GM21717 (cell line): ENCODE measurements around the gene TBC1D2B.

Source experiments
- ATAC-seq: cut with Tn5 transposase; IDR thresholded peaks from one replicate; pipeline ENCODE4 v1.9.1; 2021; ENCODE audit warnings: mild to moderate bottlenecking, moderate library complexity; ENCODE audit not compliant: unreplicated experiment

The TBC1D2B gene

DNA sequence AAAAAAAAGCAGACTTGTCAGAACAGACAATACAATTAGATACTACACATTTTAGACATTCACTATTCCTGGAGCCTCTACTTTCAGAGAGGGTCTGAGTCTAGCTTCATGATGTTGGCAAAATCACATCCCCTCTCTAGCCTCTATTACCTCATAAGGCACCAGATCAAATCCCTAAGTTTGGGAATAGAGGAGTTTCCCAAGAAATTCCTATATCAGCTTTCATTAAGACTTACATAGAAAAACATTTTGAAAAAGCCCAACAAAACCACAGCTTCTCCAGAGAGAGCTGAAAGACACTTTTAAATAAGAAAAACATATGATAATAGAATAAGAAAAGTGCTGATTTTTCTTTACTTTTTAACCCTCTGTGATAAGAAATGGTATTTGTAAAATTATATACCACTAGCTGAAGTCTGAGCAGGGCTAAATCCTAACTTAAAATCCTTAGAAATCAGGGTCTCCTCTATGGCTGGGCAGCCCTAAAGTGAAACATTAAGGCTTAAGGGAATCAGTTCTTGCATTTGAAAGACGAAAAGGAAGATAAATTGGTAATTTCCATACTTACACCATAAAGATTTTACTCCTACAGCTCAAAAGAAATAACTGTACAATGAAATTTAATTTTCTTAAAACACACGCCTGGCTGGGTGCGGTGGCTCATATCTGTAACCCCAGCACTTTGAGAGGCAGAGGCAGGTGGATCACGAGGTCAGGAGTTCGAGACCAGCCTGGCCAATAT is 4.3 kb downstream of the TBC1D2B start:
- no peak for ATAC-seq

DNA sequence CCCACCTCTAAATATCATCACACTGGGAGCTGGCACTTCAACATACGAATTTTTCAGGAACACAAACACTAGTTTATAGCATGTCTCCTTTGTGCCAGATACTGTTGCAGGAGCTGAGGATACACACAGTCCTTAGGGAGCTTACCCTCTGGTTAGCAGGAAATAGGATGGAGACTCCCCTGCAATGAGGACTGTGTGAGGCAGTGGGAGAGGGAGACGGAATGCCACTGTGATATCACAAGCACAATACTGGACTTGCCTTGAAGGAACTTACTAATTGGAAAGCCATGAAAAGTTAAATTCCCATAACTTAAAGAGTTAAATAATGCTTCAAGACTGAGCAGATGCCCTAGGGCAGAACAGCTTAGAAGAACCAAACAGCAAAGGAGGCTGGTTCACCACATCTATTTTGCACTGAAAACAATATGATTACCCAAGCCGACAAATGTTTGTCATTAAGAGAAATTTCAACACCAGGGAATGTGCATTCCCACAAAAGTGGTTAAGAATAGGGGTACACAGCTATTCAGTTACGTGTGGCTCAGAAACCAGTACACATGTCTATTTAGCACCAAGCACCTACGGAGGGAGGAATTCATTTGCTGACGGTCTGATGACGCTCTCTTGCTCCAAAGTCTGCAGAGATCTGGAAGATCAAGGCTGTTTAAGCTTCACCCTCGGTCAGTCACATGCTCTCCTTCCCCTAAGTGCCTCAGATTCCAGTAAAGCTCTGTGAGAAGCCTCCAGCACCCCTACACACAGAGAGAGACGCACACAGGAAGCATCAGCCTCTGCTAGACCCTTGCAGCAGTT is 5.2 kb downstream of the TBC1D2B start:
- ATAC-seq = no peak

DNA sequence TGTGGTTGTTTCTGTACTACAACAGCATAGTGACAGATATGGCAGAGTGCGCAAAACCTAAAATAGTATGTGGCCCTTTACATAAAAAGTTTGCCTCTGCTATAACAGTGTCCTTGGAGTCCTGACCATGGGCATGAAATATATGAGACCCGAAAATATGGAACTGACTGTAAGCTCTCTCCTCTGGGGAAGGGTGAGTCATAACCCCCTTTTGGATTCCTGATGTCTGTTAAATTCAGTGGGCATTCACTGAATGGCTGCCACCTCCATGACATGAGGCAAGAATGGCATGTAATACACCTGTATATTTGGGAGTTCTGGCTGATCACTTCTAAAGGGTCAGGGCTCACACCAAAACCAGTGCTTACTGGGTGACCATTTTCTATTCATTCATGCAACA is 6.1 kb downstream of the TBC1D2B start:
- no peak for ATAC-seq

- no peak for ATAC-seq
Observed at GRCh38 chr15:78070049-78070700, 7.3 kb downstream of the TBC1D2B start.

DNA sequence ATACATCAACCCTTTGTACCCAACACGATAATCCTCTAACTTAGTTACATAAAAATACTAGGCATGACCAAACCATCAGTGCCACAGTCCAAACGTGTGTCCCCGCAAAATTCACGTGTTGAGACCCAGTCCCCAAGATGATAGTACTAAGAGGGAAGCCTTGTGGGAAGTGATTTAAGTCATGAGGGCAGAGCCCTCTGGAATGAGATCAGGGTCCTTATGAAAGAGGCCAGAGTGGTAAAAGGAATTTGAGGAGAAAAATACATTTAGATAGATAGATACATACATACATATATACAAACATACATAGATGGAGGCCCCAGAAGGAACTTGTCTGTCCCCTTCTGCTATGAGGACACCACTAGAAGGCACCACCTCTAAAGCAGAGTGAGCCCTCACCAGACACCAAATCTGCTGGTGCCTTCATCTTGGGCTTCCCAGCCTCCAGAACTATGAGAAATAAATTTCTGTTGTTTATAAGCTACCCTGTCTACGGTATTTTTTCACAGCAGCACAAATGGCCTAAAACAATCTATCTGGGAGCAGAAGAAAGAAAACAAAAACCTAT is 8.0 kb downstream of the TBC1D2B start:
- no peak for ATAC-seq

- ATAC-seq = no peak
Observed at GRCh38 chr15:78069052-78069414, 8.5 kb downstream of the TBC1D2B start.

- no peak for ATAC-seq
Observed at GRCh38 chr15:78067328-78068228, 9.9 kb downstream of the TBC1D2B start.

- ATAC-seq = no peak
Observed at GRCh38 chr15:78065973-78066946, 11.3 kb downstream of the TBC1D2B start.

- no peak for ATAC-seq
Observed at GRCh38 chr15:78065284-78065872, 12.1 kb downstream of the TBC1D2B start.

DNA sequence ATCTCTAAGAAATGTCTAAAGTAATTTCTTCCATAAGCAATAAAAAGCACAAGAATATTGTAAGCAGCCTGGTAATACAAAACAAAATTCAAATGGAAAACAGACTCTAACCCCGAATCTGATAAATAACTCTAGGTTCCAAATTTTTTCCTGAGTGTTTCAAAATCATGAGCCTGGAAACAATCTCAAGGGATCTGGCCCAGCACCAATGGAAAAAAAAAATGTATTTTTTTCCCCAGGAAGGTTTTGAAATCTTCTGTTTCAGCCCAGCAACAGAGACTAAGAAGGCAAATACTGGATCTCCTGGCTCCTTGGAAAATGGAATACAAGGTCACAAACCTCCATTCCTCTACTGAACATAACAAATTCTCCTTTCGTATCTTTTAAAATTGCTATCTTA is 13.0 kb downstream of the TBC1D2B start:
- ATAC-seq = no peak

DNA sequence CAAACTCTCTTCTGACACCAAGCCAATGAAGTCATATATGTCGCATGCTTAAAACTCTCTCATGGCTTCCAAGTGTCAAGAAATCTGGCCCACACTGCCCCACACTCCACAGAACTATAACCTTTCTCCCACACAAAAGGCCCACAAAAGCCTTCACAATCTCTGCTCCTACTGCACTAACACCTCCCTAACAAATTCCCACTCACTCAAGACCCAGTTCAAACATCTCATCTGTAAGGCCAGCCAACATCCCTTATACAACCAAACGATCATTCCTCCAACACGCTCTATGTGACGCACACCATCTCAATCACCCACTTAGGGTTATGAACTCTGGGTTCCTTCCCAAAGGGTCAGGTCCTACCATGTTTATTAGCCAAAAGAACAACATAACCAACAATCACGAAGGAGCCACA is 13.5 kb downstream of the TBC1D2B start:
- ATAC-seq = no peak

GRCh38 chr15:78063217-78063616 is 14.3 kb downstream of the TBC1D2B start:
- ATAC-seq = no peak

GRCh38 chr15:78061963-78062427 is 15.5 kb downstream of the TBC1D2B start:
- ATAC-seq = peak; percentile 44

- no peak for ATAC-seq
Observed at GRCh38 chr15:78060232-78060631, 17.3 kb downstream of the TBC1D2B start.

DNA sequence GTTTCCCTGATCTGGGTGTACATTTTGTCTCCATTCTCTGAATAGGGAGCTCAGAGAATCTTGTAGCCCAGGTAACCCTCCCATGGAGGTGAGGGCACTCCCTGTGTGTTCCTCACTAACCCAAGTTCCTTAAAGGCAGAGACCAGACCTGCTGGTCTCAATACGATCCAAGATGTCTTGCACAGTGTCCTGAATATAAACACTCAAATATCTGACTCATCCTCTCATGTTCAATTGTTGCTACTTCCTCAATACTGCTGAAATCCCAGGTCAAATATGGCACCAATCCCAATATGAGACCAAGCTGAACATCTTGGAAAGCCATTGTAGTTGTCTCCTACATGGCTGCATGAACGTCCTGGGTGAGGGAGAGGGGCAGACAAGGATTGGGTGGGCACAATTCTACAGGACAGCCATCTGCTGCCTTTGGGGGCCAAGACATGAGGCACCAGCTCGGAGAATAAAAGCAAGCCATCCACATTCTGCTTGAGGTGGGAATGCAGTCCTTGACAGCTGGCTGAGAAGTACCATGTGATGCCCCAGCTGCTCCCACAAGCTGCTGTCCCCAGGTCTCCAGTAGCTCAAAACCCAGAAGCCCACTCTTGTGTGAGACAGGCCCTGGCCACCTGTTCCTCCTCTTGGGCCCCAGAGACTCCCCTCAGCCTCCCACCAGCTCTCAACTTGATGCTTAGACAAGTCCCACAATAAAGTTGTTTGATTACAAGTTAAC is 18.2 kb downstream of the TBC1D2B start:
- ATAC-seq = no peak

- no peak for ATAC-seq
Observed at GRCh38 chr15:78058401-78058935, 19.0 kb downstream of the TBC1D2B start.

DNA sequence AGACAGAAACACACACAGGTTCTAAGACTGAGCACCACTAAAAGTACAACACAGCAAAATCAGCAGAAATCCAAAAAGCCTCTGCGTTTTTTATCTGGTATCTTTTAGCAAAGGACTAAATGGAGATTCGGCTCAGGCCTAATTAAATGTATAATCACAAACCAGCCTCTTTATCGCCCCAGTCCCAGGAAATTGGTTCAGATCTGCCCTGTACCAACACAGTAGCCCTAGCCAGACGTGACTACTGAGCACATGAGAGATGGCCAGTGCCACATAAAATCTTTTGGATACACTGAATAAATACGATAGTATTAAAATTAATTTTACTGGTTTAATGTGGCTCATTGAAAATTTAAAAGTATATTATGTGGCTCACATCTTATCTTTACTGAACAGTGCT is 19.7 kb downstream of the TBC1D2B start:
- no peak for ATAC-seq

GRCh38 chr15:78056714-78057269 is 20.7 kb downstream of the TBC1D2B start:
- no peak for ATAC-seq
